Smooth muscle cell (in vitro differentiated cells): ENCODE measurements around the gene FAM3D. TPM values are rescaled to one million over a fixed set of nuclear protein-coding genes. Genes with fewer than 3 reads are reported as not detected.

Experiments
- DNase-seq: peaks from one replicate; lab custom pipeline; 2025; ENCODE audit not compliant: unreplicated experiment; lab: John Stamatoyannopoulos, UW
- H2AFZ ChIP-seq: fragments of 200-600 bp; sonication (generic); 2 replicates; pipeline ENCODE4 v1.6.0; 2016; ENCODE audit warnings: antibody characterized with exemption, low read depth, mild to moderate bottlenecking
- H3F3A ChIP-seq: fragments of 200-600 bp; sonication (generic); 2 replicates; pipeline ENCODE4 v1.6.0; 2017; ENCODE audit warnings: antibody characterized with exemption, low read depth
- H3K27ac ChIP-seq: fragments of 200-600 bp; sonication (generic); 2 replicates; pipeline ENCODE4 v1.5.1; 2016; ENCODE audit warnings: low read depth, mild to moderate bottlenecking
- H3K27me3 ChIP-seq: fragments of 200-600 bp; sonication (generic); 2 replicates; pipeline ENCODE4 v1.6.1; 2016; ENCODE audit warnings: low read depth, mild to moderate bottlenecking
- H3K36me3 ChIP-seq: fragments of 200-600 bp; sonication (generic); 2 replicates; pipeline ENCODE4 v1.5.1; 2016; ENCODE audit warnings: low read depth
- H3K4me1 ChIP-seq: fragments of 200-600 bp; sonication (generic); 2 replicates; pipeline ENCODE4 v1.5.1; 2016; ENCODE audit warnings: low read depth
- H3K4me2 ChIP-seq: fragments of 200-600 bp; sonication (generic); 2 replicates; pipeline ENCODE4 v1.6.0; 2016; ENCODE audit warnings: mild to moderate bottlenecking
- H3K4me3 ChIP-seq: fragments of 200-600 bp; sonication (generic); 2 replicates; pipeline ENCODE4 v1.5.1; 2016; ENCODE audit warnings: mild to moderate bottlenecking
- H3K79me2 ChIP-seq: fragments of 200-600 bp; sonication (generic); 2 replicates; pipeline ENCODE4 v1.6.0; 2016; ENCODE audit warnings: low read depth, mild to moderate bottlenecking
- H3K9ac ChIP-seq: fragments of 200-600 bp; sonication (generic); 2 replicates; pipeline ENCODE4 v1.6.0; 2016; ENCODE audit warnings: low read depth
- H3K9me3 ChIP-seq: fragments of 200-600 bp; sonication (generic); replicated peaks from 2 replicates; pipeline ENCODE4 v1.5.1; 2016; ENCODE audit warnings: low read depth
- H4K20me1 ChIP-seq: fragments of 200-600 bp; sonication (generic); 2 replicates; pipeline ENCODE4 v1.6.0; 2016; ENCODE audit warnings: low read depth
- WGBS: methylation state at CpG from one replicate; pipeline ENCODE4 v1.1.7; 2016; ENCODE audit warnings: low lambda C conversion rate; 5-methylcytosine and 5-hydroxymethylcytosine counted together
- polyA plus RNA-seq: library from polyadenylated mRNA; unstranded; fragments of >200 nt; fragmentation: Nextera tagmentation; extraction: Ambion mirVana; gene quantifications from 2 replicates; pipeline ENCODE4 v1.2.1, GENCODE V29; 2016
- total RNA-seq: library from RNA; depleted of rRNA; stranded (reverse); fragments of >200 nt; gene quantifications from 2 replicates; pipeline ENCODE4 v1.2.3, GENCODE V29; 2014
- TF ChIP-seq, protein P1 (sequence below): fragments of 200-600 bp; sonication (generic); IDR thresholded peaks from 2 replicates; pipeline ENCODE4 v1.5.1; 2017; ENCODE audit warnings: borderline replicate concordance, mild to moderate bottlenecking, antibody characterized with exemption; ENCODE audit not compliant: insufficient read depth, poor library complexity, severe bottlenecking

The FAM3D gene
- total and polyA plus RNA-seq, 2 experiments from 2014 or later = 0.18 to 0.33 TPM

GRCh38 chr3:58668247-58668646 lies 1.7 kb upstream of the FAM3D start:
- no peaks in the 10 kb centered on the region for H3K27me3 ChIP-seq
- H3K79me2 ChIP-seq = no peaks in the 10 kb centered on the region
- no peaks in the 10 kb centered on the region for H4K20me1 ChIP-seq
- H3K36me3 ChIP-seq = no peaks in the 10 kb centered on the region
- no peaks in the 10 kb centered on the region for H3K9me3 ChIP-seq
- no peak overlapping the region for H3K27ac ChIP-seq
- no peak overlapping the region for H2AFZ ChIP-seq
- H3K4me2 ChIP-seq = no peak overlapping the region
- no peaks in the 10 kb centered on the region for H3F3A ChIP-seq
- TF ChIP-seq, protein P1, sequence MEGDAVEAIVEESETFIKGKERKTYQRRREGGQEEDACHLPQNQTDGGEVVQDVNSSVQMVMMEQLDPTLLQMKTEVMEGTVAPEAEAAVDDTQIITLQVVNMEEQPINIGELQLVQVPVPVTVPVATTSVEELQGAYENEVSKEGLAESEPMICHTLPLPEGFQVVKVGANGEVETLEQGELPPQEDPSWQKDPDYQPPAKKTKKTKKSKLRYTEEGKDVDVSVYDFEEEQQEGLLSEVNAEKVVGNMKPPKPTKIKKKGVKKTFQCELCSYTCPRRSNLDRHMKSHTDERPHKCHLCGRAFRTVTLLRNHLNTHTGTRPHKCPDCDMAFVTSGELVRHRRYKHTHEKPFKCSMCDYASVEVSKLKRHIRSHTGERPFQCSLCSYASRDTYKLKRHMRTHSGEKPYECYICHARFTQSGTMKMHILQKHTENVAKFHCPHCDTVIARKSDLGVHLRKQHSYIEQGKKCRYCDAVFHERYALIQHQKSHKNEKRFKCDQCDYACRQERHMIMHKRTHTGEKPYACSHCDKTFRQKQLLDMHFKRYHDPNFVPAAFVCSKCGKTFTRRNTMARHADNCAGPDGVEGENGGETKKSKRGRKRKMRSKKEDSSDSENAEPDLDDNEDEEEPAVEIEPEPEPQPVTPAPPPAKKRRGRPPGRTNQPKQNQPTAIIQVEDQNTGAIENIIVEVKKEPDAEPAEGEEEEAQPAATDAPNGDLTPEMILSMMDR = no peak
- no peak overlapping the region for H3K4me3 ChIP-seq
- no peak overlapping the region for H3K9ac ChIP-seq
- 91% methylated on average over 8 of the region's 8 CpGs for WGBS
- no peak for DNase-seq
- H3K4me1 ChIP-seq = no peaks in the 10 kb centered on the region

GRCh38 chr3:58667704-58668103 lies 1.1 kb upstream of the FAM3D start:
- Histone ChIP-seq H3K27ac (no peak overlapping the region), H3K27me3 (no peaks in the 10 kb centered on the region), H2AFZ (no peak overlapping the region), H3K36me3 (no peaks in the 10 kb centered on the region), H3K9me3 (no peaks in the 10 kb centered on the region), H3F3A (no peaks in the 10 kb centered on the region), H3K4me2 (no peak overlapping the region), H3K4me1 (no peaks in the 10 kb centered on the region), H4K20me1 (no peaks in the 10 kb centered on the region), H3K4me3 (no peak overlapping the region), H3K9ac (no peak overlapping the region), H3K79me2 (no peaks in the 10 kb centered on the region)
- DNase-seq = no peak
- TF ChIP-seq, protein P1 = no peak
- 90% methylated on average over 6 of the region's 6 CpGs for WGBS

- TF ChIP-seq, protein P1 = no peak
- H3F3A ChIP-seq = no peaks in the 10 kb centered on the region
- no peak overlapping the region for H3K4me3 ChIP-seq
- DNase-seq = no peak
- no peaks in the 10 kb centered on the region for H3K36me3 ChIP-seq
- no peaks in the 10 kb centered on the region for H3K9me3 ChIP-seq
- 100% methylated on average over 1 of the region's 1 CpG for WGBS
- H3K27ac ChIP-seq = no peak overlapping the region
- no peaks in the 10 kb centered on the region for H3K27me3 ChIP-seq
- no peak overlapping the region for H3K4me2 ChIP-seq
- H2AFZ ChIP-seq = no peak overlapping the region
- no peaks in the 10 kb centered on the region for H3K79me2 ChIP-seq
- no peaks in the 10 kb centered on the region for H3K4me1 ChIP-seq
- no peak overlapping the region for H3K9ac ChIP-seq
- no peaks in the 10 kb centered on the region for H4K20me1 ChIP-seq
These were observed 655 bp upstream of the FAM3D start for GRCh38 chr3:58667229-58667628.

DNA sequence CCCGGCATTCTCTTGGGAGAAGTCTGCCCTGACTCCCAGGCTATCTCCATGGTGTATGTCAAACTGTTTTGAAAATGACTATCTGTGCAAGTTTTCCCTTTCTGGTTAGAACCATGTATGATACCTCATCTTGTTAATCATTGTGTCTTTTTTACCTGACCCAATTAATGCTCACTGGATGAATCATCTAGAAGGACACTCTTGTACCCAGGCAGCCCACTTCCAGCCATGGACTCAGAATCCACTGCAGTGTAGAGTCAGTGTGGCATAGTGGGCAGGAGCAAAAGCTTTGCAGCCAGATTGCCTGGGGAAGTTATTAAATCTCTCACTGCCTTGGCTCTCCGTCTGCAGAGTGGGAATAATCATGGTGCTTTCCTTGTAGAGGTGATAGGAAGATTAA lies 1.2 kb downstream of the FAM3D start:
- Histone ChIP-seq H3K9me3 (no peaks in the 10 kb centered on the region), H3F3A (no peaks in the 10 kb centered on the region), H3K9ac (no peak overlapping the region), H2AFZ (no peak overlapping the region), H3K27ac (no peak overlapping the region), H3K4me3 (no peak overlapping the region), H3K4me1 (no peaks in the 10 kb centered on the region), H4K20me1 (no peaks in the 10 kb centered on the region), H3K27me3 (no peaks in the 10 kb centered on the region), H3K79me2 (no peaks in the 10 kb centered on the region), H3K36me3 (no peaks in the 10 kb centered on the region), H3K4me2 (no peak overlapping the region)
- WGBS = 88% methylated on average over 2 of the region's 2 CpGs
- TF ChIP-seq, protein P1 = no peak
- DNase-seq = no peak
